GM08714 (cell line): ENCODE measurements around the gene CHRD.

ENCODE experiments used
- H3K4me3 ChIP-seq: fragments of 200-500 bp; sonication (Bioruptor generic); 2 replicates; pipeline ENCODE4 v1.5.1; 2014; ENCODE audit warnings: mild to moderate bottlenecking, low read length, inconsistent platforms
- ZNF274 ChIP-seq: IDR thresholded peaks from 2 replicates; pipeline ENCODE4 v1.6.1; 2012; ENCODE audit warnings: mild to moderate bottlenecking, low read depth, low read length

Gene CHRD

GRCh38 chr3:184378651-184379357 lies 1.1 kb upstream of the CHRD start:
- no peak for TF ChIP-seq ZNF274
- no peak overlapping the region for H3K4me3 ChIP-seq

- no peak for TF ChIP-seq ZNF274
- H3K4me3 ChIP-seq, result no peak overlapping the region
Measured at GRCh38 chr3:184380185-184380626, 352 bp downstream of the CHRD start.

GRCh38 chr3:184380627-184381260 lies 890 bp downstream of the CHRD start:
- no peak overlapping the region for H3K4me3 ChIP-seq
- TF ChIP-seq ZNF274, result no peak

- no peak for TF ChIP-seq ZNF274
- no peak overlapping the region for H3K4me3 ChIP-seq
Measured at GRCh38 chr3:184381261-184382224, 1.7 kb downstream of the CHRD start.

GRCh38 chr3:184382326-184383032 lies 2.6 kb downstream of the CHRD start:
- H3K4me3 ChIP-seq, result no peak overlapping the region
- no peak for TF ChIP-seq ZNF274

- TF ChIP-seq ZNF274, result no peak
- no peak overlapping the region for H3K4me3 ChIP-seq
Measured at GRCh38 chr3:184383033-184383740, 3.3 kb downstream of the CHRD start.

GRCh38 chr3:184384342-184384741 lies 4.5 kb downstream of the CHRD start:
- no peak for TF ChIP-seq ZNF274
- H3K4me3 ChIP-seq, result no peak overlapping the region

- TF ChIP-seq ZNF274, result no peak
Measured at GRCh38 chr3:184384856-184385422, 5.1 kb downstream of the CHRD start.

GRCh38 chr3:184386047-184386806 lies 6.4 kb downstream of the CHRD start:
- H3K4me3 ChIP-seq, result no peak overlapping the region
- no peak for TF ChIP-seq ZNF274

More at GRCh38 chr3:184384856-184385422, 5.1 kb downstream of the CHRD start:
- no peak overlapping the region for H3K4me3 ChIP-seq

GRCh38 chr3:184387174-184387714 lies 7.4 kb downstream of the CHRD start:
- no peak for TF ChIP-seq ZNF274
- H3K4me3 ChIP-seq, result no peak overlapping the region

GRCh38 chr3:184388164-184388935 lies 8.5 kb downstream of the CHRD start:
- TF ChIP-seq ZNF274, result no peak

More at GRCh38 chr3:184388164-184388935, 8.5 kb downstream of the CHRD start:
- no peak overlapping the region for H3K4me3 ChIP-seq
